Left lobe of liver (tissue), 2 donors: Measurements from ENCODE around the gene EPS15. TPM values are rescaled to one million over a fixed set of nuclear protein-coding genes. Genes with fewer than 3 reads are reported as not detected.
"Not testable (repeated sequence)": the region's sequence is repeated elsewhere in the genome, so short reads cannot be mapped to it uniquely, and the experiment has no call there.

Experiments
- ATAC-seq: fragments of 200-7000 bp; cut with Tn5 transposase; one replicate; pipeline ENCODE4 v1.9.1; 2020; ENCODE audit warnings: mild to moderate bottlenecking, moderate library complexity
- DNase-seq: peaks from one replicate; pipeline ENCODE4 v3.0.0-alpha.2; 2020; ENCODE audit warnings: low spot score
- total RNA-seq: library from RNA; stranded (reverse); gene quantifications from one replicate; pipeline ENCODE4 v1.2.1, GENCODE V29; 2021
- donor health status: DM: no; HTN: no; CAD: no; lungs with moderate emphysema.
- donor health status: DM: no; HTN: yes; CAD: no.

Gene EPS15
- total RNA-seq, 1 donor from 2014 or later, result 26.1 TPM

DNA sequence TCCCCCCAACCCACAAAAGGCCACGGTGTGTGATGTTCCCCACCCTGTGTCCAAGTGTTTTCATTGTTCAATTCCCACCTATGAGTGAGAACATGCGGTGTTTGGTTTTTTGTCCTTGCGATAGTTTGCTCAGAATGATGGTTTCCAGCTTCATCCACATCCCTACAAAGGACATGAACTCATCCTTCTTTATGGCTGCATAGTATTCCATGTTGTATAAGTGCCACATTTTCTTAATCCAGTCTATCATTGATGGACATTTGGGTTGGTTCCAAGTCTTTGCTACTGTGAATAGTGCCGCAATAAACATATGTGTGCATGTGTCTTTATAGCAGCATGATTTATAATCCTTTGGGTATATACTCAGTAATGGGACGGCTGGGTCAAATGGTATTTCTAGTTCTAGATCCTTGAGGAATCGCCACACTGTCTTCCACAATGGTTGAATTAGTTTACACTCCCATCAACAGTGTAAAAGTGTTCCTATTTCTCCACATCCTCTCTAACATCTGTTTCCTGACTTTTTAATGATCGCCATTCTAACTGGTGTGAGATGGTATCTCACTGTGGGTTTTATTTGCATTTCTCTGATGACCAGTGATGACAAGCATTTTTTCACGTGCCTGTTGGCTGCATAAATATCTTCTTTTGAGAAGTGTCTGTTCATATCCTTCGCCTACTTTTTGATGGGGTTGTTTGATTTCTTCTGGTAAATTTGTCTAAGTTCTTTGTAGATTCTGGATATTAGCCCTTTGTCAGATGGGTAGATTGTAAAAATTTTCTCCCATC, 44.0 kb downstream of the EPS15 start:
- not testable (repeated sequence) for DNase-seq, ATAC-seq

- ATAC-seq (no peak), DNase-seq (no peak)
These were observed 45.5 kb downstream of the EPS15 start for GRCh38 chr1:51473331-51474115.

DNA sequence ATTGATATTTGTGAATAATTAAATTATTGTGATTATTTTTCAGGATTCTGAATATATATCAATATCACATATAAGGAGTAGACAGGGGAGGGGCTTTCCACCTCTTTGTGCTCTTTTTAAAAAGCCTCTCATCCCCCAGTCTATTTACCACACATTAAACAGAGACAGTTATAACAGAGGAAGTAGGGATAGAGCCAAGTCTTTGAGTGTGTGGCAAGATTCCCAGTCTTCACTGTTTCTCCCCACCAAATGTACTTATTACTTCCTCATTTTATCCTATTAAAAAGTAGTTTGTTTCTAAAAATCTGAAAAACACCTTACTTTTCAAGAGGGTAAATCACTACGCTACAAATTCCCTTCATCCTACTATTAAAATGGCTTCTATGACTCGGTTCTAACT, 46.7 kb downstream of the EPS15 start:
- ATAC-seq (no peak), DNase-seq (no peak)

DNA sequence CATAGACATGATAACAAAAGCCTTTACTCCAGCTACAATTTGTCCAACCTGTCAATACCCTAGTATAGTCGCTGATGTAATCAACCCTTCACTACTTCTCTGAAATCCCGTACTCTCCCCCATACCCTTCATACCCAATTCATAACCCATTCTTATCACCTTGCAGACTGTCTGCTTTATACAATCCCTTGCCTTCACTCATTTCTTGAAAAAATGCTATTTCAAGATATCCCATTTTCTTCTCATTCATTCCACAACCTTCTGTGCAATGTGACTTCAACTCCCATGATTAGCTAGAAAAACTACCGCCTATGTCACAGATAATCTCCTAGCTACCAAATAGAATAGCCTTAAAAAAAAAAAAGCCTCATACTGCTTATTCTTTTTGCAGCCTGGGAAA, 49.5 kb downstream of the EPS15 start:
- no peak for ATAC-seq
- DNase-seq, result no peak

GRCh38 chr1:51464828-51465227, 54.2 kb downstream of the EPS15 start:
- DNase-seq, result no peak
- no peak for ATAC-seq

GRCh38 chr1:51463561-51463960, 55.5 kb downstream of the EPS15 start:
- ATAC-seq (peak; percentile 85), DNase-seq (no peak)

DNA sequence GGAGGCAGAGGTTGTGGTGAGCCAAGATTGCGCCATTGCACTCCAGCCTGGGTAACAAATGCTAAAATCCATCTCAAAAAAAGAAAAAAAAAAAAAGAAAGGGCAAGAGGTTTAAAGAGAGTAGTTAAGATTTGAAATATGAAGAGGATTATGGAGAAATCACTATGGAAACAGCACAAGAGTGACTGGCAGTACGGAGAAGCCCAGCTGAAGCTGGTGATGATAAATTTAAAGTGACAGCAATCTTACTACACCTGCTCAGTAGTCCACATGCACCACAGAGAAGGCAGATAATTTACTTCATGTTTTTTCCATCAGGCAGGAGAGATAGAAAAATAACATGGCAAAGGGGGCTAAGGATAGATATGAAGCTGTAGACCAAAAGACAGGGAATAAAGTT, 56.8 kb downstream of the EPS15 start:
- DNase-seq, ATAC-seq: not testable (repeated sequence)

DNA sequence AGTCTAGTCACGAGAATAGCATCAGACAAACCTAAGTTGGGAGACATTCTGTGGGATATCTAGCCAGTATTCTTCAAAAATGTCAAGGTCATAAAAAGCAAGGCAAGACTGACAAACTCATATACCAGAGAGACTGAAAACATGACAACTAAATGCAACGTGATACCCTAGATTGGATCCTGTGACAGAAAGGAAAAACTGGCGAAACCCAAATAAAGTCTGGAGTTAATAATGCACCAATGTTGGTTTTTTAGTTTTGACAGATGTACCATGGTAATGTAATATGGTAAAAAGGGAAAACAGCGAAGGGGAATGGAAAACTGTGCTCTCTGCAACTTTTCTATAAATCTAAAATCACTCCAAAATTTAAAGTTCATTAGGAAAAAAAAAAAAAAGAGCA, 64.5 kb downstream of the EPS15 start:
- ATAC-seq (no peak), DNase-seq (no peak)

- ATAC-seq, result peak; percentile 29
- no peak for DNase-seq
These were observed 66.1 kb downstream of the EPS15 start for GRCh38 chr1:51453010-51453409.

DNA sequence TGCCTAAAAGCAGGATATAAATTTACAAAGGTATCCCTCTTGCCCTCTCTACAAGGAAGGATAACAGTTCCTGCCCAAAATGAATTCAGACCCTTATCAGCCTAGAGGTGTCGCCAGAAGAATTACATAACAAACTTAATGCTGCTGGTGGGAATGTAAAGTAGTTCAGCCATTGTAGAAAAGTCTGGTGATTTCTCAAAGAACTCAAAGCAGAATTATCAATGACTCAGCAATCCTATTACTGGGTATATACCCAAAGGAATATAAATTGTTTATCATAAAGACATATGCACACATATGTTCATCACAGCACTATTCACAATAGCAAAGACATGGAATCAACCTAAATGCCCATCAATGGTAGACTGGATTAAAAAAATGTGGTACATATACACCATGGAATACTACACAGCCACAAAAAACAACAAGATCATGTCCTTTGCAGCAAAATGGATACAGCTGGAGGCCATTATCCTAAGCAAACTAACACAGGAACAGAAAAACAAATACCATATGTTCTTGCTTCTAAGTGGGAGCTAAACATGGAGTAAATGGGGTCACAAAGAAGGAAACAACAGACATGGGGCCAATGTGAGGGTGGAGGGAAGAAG, 70.1 kb downstream of the EPS15 start:
- not testable (repeated sequence) for DNase-seq

GRCh38 chr1:51445351-51446090, 73.5 kb downstream of the EPS15 start:
- no peak for ATAC-seq
- no peak for DNase-seq

More for the DNA sequence above, 70.1 kb downstream of the EPS15 start:
- ATAC-seq, result not testable (repeated sequence)

DNA sequence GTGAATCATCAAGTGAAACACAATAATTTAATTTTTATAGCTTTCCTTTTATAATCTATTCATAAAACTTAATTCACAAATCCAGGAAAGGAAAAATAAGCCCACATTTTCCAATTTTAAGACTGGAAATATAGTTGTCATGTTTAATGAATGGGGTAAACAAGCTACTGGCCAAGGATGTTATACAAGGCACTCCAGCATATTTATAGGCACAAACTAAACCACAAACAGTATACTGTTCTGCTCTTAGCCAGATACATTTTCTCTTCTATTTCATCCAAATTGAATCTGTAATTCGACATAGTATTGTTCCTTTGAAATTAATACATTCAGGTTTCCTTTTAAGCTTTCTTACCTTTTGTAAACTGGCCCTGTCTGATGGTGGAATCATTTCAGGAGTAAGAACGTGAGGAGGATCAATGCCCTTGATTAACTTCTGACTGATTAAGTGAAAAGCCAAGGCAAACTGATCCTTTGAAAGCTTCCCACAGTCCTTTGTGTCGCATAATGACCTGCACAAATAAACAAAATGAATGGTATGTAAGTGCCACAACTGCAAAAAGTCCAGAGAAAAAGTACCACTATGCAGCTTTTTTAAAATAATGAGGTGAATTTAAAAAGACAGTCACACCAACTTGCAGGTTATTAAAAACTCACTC, 74.4 kb downstream of the EPS15 start:
- DNase-seq, result no peak
- no peak for ATAC-seq

- no peak for ATAC-seq
- DNase-seq, result no peak
These were observed 75.0 kb downstream of the EPS15 start for GRCh38 chr1:51444096-51444495.

GRCh38 chr1:51443555-51443954, 75.5 kb downstream of the EPS15 start:
- DNase-seq (no peak), ATAC-seq (no peak)

- DNase-seq, result no peak
- ATAC-seq, result no peak
These were observed 76.5 kb downstream of the EPS15 start for GRCh38 chr1:51442616-51443015.

- ATAC-seq (no peak), DNase-seq (no peak)
These were observed 76.9 kb downstream of the EPS15 start for GRCh38 chr1:51442198-51442597.

- DNase-seq, result no peak
These were observed 79.2 kb downstream of the EPS15 start for GRCh38 chr1:51439895-51440294.

DNA sequence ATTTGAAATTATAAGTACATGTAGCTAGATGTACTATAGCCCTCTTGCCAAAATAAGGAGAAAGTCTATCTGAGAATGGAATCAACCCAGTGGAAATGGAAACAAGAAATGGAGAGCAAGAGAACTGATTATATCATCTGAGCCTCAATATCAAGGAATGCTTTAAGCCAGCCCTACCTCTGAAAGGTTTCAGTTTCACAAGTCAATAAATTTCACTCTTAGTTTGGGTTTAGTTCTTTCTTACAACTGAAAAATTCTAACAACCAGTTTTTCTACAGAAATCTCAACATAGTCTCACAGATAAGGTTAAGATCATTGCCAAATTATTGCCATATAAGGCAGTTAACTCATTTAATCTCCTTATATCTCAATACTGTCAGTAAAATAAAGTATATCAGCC, 80.0 kb downstream of the EPS15 start:
- ATAC-seq (no peak), DNase-seq (no peak)

More at GRCh38 chr1:51439895-51440294, 79.2 kb downstream of the EPS15 start:
- ATAC-seq, result no peak

GRCh38 chr1:51437391-51437790, 81.7 kb downstream of the EPS15 start:
- not testable (repeated sequence) for ATAC-seq, DNase-seq

DNA sequence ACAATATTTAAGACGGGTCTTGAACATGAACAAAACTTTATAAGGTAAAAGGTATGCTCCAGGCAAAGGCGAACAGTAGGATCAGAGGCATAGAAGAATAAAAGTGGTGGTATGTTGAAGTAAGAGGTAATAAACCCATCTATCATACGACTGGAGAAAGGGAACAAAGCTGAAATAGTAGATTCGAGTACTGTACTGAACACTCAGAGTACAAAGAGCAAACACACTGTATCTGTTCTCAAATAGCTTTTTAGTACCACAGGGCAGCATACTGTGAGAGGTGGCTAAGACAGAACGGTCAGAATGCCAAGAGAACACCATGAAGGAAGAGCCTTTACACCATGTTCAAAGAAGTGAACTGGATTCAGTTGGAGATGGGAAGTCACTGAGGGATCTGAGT, 83.2 kb downstream of the EPS15 start:
- ATAC-seq, result no peak
- no peak for DNase-seq
